ENCODE data around the gene CPNE9. TPM values are rescaled to one million over a fixed set of nuclear protein-coding genes. Genes with fewer than 3 reads are reported as not detected.

The CPNE9 gene
- total and polyA plus RNA-seq, 2 of the 13 experiments (the other 11 are each of a cell fraction or from before 2014, with no cell fraction given), result 0.20 TPM; not detected in 1

GRCh38 chr3:9768141-9768775, 64.6 kb downstream of the CPNE9 start (continued):
- no peak for TF ChIP-seq TBL1XR1 (IDR thresholded peaks at IDR 0.05; ENCODE audit: borderline replicate concordance, low read length, partially characterized antibody)
- no peak for TF ChIP-seq U2AF1 (optimal IDR thresholded peaks at IDR 0.05; ENCODE audit: low read depth, low read length)
- no peak for TF ChIP-seq ZBTB38 (CRISPR knock-in tag; IDR thresholded peaks at IDR 0.05)
- TF ChIP-seq ZNF468 (CRISPR knock-in tag; IDR thresholded peaks at IDR 0.05), result no peak
- TF ChIP-seq KAT7 (CRISPR knock-in tag; IDR thresholded peaks at IDR 0.05; ENCODE audit: borderline replicate concordance), result no peak
- no peak for TF ChIP-seq ZNF850 (CRISPR knock-in tag; conservative IDR thresholded peaks at IDR 0.05)
- TF ChIP-seq KLF16 (CRISPR knock-in tag; IDR thresholded peaks at IDR 0.05), result no peak
- TF ChIP-seq ZNF142 (CRISPR knock-in tag; IDR thresholded peaks at IDR 0.05), result no peak
- TF ChIP-seq GZF1 (CRISPR knock-in tag; IDR thresholded peaks at IDR 0.05), result no peak
- TF ChIP-seq NR2F6 (IDR thresholded peaks at IDR 0.05), result peak; percentile 79
- TF ChIP-seq NR2F6 (CRISPR knock-in tag; IDR thresholded peaks at IDR 0.05), result peak; percentile 69; the same call in 1 of the 2 replicates
- TF ChIP-seq LRRFIP1 (CRISPR knock-in tag; conservative IDR thresholded peaks at IDR 0.05), result no peak
- peak; percentile 25; the same call in 1 of the 2 replicates for TF ChIP-seq MAX (IDR thresholded peaks at IDR 0.05)
- TF ChIP-seq RARA (CRISPR knock-in tag; IDR thresholded peaks at IDR 0.05), result no peak
- no peak for TF ChIP-seq PPARG (CRISPR knock-in tag; conservative IDR thresholded peaks at IDR 0.05)
- TF ChIP-seq STAT6 (CRISPR knock-in tag; IDR thresholded peaks at IDR 0.05; ENCODE audit: borderline replicate concordance), result no peak
- no peak for TF ChIP-seq FOXK2 (IDR thresholded peaks at IDR 0.05)
- TF ChIP-seq DPF2 (CRISPR knock-in tag; IDR thresholded peaks at IDR 0.05; ENCODE audit: borderline replicate concordance, low read depth), result no peak

Data from HepG2 (cell line).